ENCODE data around the gene ROPN1. TPM values are rescaled to one million over a fixed set of nuclear protein-coding genes. Genes with fewer than 3 reads are reported as not detected.

Gene ROPN1
- total RNA-seq, 2 experiments from 2014 or later = not detected

DNA sequence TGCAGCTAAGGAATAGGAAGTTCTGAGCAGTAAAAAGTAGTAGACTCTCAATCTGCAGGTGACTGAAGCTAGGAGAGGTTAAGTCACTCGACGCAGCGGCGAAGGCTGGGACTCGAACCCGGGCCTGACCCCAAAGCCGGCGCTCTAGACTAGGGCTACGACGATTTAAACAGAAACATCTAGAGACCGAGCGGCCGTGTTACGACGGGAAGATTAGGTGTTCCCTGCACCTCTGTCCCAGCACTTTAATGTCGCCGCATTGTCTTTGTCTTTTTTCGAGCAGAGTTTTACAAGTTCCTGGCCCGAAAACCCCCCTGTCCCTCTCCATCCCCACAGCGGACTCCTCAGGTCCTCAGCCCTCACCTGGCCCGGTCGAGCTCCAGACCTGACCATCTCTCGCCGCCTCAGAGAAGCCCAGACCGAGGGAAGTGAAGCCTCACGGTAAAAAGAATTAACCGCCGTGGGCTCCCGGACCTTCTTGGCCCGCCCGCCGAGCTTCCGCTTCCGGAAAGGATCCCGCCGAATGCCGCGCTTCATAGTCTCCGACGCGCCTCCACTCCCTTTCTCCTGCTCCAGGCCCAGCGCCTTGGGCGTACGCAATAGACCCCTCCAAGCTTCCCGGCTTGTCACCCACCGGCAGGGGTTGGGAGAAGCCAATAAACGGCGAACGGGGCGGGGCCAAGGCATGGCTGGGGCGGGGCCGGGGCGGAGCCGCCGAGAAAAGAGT is 31.0 kb downstream of the ROPN1 start, which contains the start of gene CCDC14:
Gene CCDC14, minus strand, starts transcription at position 449 of the 727 bp plus-strand sequence. Its CDS starts 56 bp downstream, at position 393.
- peaks cover 4% of the 10 kb centered on the region for H3K27me3 Mint-ChIP-seq
- H3K9me3 Mint-ChIP-seq = no peaks in the 10 kb centered on the region
- H3K4me1 Mint-ChIP-seq (ENCODE audit: low read depth) = peaks cover 25% of the 10 kb centered on the region
- ChIA-PET CTCF (interaction anchor here (1.3 to 2.6 kb wide), 2 partner anchors 19 to 75 kb away, joined by 3 to 8 read pairs; no protein-coding TSS in a partner anchor), POLR2A (no interaction called here)
- H3K36me3 Mint-ChIP-seq = peaks cover 2% of the 10 kb centered on the region
- peak; percentile 88 for DNase-seq
- H3K27ac Mint-ChIP-seq = peak within 1 kb of the TSS; percentile 82
- intact Hi-C loops (cut with micrococcal nuclease) = loop anchor here (1.0 to 2.0 kb wide), 2 partner anchors 72 to 376 kb away; partner anchors contain the start of genes HACD2 and KALRN
- H3K4me3 Mint-ChIP-seq = peak within 1 kb of the TSS; percentile 97

DNA sequence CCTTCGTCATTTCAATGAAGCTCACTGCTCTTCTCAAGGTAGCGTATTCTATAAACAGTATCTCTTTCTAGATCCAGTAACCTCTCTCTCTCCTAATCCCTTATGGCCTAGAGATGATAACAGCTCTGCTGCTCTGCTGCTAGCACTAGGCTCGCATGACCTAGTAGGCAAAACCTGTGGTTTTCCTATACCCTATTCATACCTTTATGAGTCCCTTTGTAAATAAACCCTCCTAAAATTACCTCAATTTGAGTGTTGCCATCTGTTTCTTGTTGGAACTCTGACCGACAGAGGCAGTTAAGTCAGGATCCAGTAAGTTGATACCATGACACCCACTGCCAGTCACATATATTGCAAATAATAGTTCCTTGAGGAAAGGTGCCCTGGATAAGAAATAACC is 38.2 kb downstream of the ROPN1 start:
- intact Hi-C loops (cut with micrococcal nuclease) = no loop called here
- POLR2A ChIA-PET = no interaction called here
- Mint-ChIP-seq H3K27ac (no peak overlapping the region), H3K36me3 (peaks cover 33% of the 10 kb centered on the region), H3K4me1 (ENCODE audit: low read depth) (peaks cover 10% of the 10 kb centered on the region), H3K27me3 (no peaks in the 10 kb centered on the region), H3K4me3 (no peak overlapping the region), H3K9me3 (no peaks in the 10 kb centered on the region)
- DNase-seq = no peak
- CTCF ChIA-PET = interaction anchor here (1.1 kb wide), 1 partner anchor 13 kb away, joined by 3 read pairs; no protein-coding TSS in a partner anchor

DNA sequence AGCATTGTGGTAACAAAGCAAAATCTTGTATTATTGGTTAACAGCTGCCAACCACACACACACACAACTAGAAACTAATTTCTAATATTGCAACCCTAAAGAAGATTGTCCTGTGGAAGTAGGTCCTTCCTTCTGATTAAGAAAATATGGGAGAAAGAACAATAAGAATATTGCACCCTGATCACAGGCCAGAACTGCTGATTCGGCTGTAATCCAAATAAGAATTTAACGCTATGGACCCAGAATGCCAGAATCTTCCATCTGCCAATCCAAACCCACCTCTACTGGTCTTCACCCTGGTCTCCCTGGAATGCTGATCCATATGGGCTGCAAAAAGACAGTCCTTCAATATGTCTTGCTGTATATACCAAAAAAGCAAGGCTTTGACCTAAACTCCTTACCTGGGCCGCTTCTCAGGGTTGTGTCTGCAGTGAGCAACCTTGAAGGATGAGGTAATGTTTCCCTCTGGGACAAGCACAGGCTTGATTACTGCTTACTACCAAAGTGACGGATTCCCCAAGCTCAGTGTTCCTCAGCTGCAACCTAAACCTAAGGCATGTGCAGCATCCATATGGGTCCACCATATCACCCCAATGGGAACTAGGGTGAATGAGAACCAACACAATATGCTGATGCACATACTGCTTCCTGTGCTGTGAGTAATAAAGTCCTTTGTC is 38.9 kb downstream of the ROPN1 start:
- Mint-ChIP-seq H3K36me3 (peaks cover 37% of the 10 kb centered on the region), H3K4me1 (ENCODE audit: low read depth) (peaks cover 2% of the 10 kb centered on the region), H3K9me3 (no peaks in the 10 kb centered on the region), H3K4me3 (no peak overlapping the region), H3K27me3 (no peaks in the 10 kb centered on the region), H3K27ac (no peak overlapping the region)
- ChIA-PET POLR2A (no interaction called here), CTCF (interaction anchor here (0.9 to 1.3 kb wide), 3 partner anchors 12 to 80 kb away, joined by 3 to 4 read pairs (median 4); partner anchors contain the start of gene KALRN)
- no peak for DNase-seq
- intact Hi-C loops (cut with micrococcal nuclease) = no loop called here

DNA sequence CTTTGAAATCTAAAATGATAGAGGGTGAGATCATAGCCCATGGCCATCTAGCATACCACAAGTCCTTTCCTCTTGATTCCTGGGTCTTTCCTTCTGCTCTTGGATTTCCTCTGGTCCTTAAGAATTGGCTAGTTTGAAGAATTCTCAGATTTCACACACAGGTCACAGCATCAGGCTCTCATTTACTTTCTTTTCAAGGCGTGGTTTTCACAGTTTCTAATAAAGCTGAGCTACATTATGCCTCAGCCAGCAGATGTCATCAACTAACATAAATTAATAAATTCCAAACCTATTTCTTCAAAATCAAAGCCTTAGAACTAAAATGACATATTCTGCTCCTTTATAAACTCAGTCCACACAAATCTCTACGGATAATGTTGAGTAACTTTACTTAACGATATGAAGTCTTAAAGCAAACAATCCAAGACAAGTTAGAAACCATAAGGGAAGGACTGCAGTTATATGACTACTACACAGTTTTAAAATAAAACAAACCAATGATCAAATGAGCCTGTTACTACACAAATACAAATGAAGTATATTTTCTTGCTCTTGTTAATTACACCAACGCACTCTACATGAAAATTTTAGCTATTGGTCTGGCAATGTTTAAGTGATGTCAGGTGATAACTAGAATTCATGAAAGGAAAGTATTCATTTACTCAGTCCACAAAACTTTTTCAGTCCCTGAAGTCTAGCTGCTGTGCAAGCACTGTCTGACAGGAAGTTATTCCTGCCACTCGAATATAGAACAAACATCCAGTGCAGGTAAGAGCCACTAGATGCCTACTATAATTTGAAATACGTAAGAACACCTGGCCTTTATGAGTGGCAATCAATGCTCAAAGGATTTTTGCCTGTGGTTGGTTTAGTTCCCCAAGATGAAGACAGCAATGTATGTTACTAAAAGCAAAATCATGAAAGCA is 40.1 kb downstream of the ROPN1 start:
- no peaks in the 10 kb centered on the region for H3K9me3 Mint-ChIP-seq
- POLR2A ChIA-PET = no interaction called here
- intact Hi-C loops (cut with micrococcal nuclease) = no loop called here
- H3K27ac Mint-ChIP-seq = no peak overlapping the region
- H3K36me3 Mint-ChIP-seq = peaks cover 39% of the 10 kb centered on the region
- no peak for DNase-seq
- H3K27me3 Mint-ChIP-seq = no peaks in the 10 kb centered on the region
- no peak overlapping the region for H3K4me3 Mint-ChIP-seq
- no peaks in the 10 kb centered on the region for H3K4me1 Mint-ChIP-seq (ENCODE audit: low read depth)
- CTCF ChIA-PET = interaction anchor here (0.7 to 1.3 kb wide), 3 partner anchors 28 to 209 kb away, joined by 3 to 4 read pairs (median 4); partner anchors contain the start of gene KALRN

DNA sequence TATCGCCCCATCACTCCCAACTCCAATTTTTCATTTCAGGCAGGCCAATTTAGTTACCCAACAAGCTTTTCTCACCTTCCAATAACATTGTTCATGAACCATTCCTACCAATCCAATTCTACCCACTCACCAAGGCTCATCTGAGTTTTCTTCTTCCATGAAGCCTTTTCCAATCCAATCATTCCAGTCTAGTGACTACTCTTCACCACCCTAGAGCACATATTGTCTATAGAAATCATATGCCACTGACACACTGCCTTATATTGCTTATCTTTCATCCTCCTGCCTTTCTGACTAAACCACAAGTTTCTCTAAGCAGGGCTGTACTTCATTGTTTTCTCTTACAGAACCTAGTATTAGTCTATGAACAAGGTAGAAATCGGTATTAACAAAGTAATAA is 42.3 kb downstream of the ROPN1 start:
- no peaks in the 10 kb centered on the region for H3K4me1 Mint-ChIP-seq (ENCODE audit: low read depth)
- intact Hi-C loops (cut with micrococcal nuclease) = no loop called here
- no peak overlapping the region for H3K4me3 Mint-ChIP-seq
- H3K27me3 Mint-ChIP-seq = no peaks in the 10 kb centered on the region
- no peaks in the 10 kb centered on the region for H3K9me3 Mint-ChIP-seq
- ChIA-PET CTCF (no interaction called here), POLR2A (no interaction called here)
- DNase-seq = no peak
- no peak overlapping the region for H3K27ac Mint-ChIP-seq
- H3K36me3 Mint-ChIP-seq = peaks cover 44% of the 10 kb centered on the region

DNA sequence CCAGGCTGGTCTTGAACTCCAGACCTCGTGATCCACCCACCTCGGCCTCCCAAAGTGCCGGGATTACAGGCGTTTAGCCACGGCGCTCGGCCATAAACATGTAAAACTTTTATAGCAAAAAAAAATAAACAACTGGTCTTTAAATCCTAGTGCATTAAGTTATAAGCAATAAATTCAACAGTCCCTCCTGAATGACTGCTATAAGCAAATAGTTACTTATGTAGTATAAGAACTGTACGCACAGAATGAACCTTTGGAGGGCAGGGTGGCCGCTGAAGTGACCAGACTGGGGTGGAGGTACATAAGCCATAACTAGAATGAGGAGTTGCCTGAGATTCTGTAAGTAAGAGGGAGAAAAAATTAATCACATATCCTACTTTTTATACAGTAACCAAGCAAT is 43.5 kb downstream of the ROPN1 start:
- peaks cover 51% of the 10 kb centered on the region for H3K36me3 Mint-ChIP-seq
- H3K27me3 Mint-ChIP-seq = no peaks in the 10 kb centered on the region
- ChIA-PET POLR2A (no interaction called here), CTCF (no interaction called here)
- no peak overlapping the region for H3K27ac Mint-ChIP-seq
- H3K4me1 Mint-ChIP-seq (ENCODE audit: low read depth) = no peaks in the 10 kb centered on the region
- no peak for DNase-seq
- intact Hi-C loops (cut with micrococcal nuclease) = no loop called here
- no peaks in the 10 kb centered on the region for H3K9me3 Mint-ChIP-seq
- no peak overlapping the region for H3K4me3 Mint-ChIP-seq

DNA sequence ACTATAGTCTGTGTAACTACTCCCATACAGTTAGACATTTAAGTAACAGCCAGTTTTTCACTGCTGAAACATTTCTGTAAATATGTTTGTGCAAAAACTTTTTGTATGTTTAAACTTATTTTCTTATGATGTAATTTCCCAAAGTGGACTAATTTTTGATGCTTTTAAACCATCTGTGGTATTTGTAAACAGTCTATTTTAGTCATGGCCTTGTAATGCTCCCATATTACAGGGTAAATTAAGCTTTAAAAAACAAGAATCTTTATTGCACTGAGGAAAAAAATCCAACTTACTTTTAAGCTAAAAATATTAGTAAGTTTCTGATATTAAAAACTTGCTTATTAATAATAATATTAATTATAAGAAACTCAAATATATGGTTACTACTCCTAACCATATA is 44.4 kb downstream of the ROPN1 start:
- Mint-ChIP-seq H3K27ac (no peak overlapping the region), H3K4me1 (ENCODE audit: low read depth) (no peaks in the 10 kb centered on the region), H3K9me3 (no peaks in the 10 kb centered on the region), H3K36me3 (peaks cover 45% of the 10 kb centered on the region), H3K4me3 (no peak overlapping the region), H3K27me3 (no peaks in the 10 kb centered on the region)
- no peak for DNase-seq
- POLR2A ChIA-PET = no interaction called here
- CTCF ChIA-PET = no interaction called here
- intact Hi-C loops (cut with micrococcal nuclease) = no loop called here

DNA sequence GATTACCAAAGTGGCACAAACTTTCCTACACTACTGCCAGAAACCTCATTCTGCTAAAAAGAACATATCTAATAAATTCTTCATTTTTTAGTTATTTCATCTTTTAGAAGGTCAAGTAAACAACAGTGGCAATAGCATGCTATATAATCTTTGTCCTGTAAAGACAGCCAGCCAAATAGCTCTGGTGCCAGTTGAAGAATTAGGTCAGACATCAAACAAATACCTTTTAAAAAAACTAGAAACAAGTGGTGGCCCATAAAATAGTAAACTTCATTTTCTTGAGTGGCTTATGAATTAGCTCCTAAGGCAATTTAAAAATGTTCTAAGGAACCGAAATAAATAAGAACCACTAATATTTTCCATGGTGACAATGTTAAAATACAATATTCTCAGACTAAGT is 50.4 kb downstream of the ROPN1 start:
- Mint-ChIP-seq H3K4me3 (no peak overlapping the region), H3K27ac (no peak overlapping the region), H3K36me3 (peaks cover 44% of the 10 kb centered on the region), H3K27me3 (no peaks in the 10 kb centered on the region), H3K4me1 (ENCODE audit: low read depth) (no peaks in the 10 kb centered on the region), H3K9me3 (no peaks in the 10 kb centered on the region)
- intact Hi-C loops (cut with micrococcal nuclease) = no loop called here
- POLR2A ChIA-PET = no interaction called here
- DNase-seq = no peak
- CTCF ChIA-PET = interaction anchor here (0.8 to 2.3 kb wide), 2 partner anchors 12 to 39 kb away, joined by 3 to 5 read pairs; no protein-coding TSS in a partner anchor

DNA sequence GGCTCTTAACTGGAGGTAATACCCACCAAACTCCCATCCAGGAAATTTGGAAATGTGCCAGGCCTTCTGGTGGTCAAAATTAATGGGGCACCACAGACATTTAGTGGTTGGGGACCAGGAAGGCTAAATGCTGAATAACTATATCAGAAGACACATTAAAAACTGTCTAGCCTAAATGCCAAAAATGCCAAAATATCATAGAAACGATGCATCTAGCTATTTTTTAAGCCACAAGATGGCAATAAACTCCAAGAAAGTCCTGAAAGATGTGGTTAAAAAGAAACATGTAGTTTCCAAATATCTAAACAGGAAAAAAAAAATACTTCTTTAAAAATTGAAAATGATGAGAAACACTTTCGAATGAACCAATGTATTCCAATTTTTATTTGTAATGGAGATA is 50.8 kb downstream of the ROPN1 start:
- Mint-ChIP-seq H3K27me3 (no peaks in the 10 kb centered on the region), H3K36me3 (peaks cover 41% of the 10 kb centered on the region), H3K9me3 (no peaks in the 10 kb centered on the region), H3K4me1 (ENCODE audit: low read depth) (no peaks in the 10 kb centered on the region), H3K4me3 (no peak overlapping the region), H3K27ac (no peak overlapping the region)
- DNase-seq = no peak
- ChIA-PET CTCF (interaction anchor here (0.8 to 2.3 kb wide), 2 partner anchors 12 to 39 kb away, joined by 3 to 5 read pairs; no protein-coding TSS in a partner anchor), POLR2A (no interaction called here)
- intact Hi-C loops (cut with micrococcal nuclease) = no loop called here

DNA sequence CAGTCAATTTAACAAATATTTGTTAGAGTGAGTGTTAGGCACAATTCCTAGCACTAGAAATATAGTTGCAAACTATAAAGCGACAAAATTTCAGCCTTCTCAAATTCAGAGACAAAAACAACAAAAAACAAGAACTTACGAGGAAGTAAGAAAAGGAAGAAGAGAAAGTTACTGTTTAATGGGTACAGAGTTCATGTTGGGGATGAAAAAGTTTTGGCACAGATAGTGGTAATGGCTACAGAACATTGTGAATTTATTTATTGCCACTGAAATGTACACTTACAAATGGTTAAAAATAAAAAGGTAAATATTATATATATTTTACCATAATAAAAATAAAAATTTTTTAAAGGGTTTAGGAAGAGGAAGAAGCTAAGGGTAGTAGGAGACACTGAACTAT is 52.2 kb downstream of the ROPN1 start:
- Mint-ChIP-seq H3K27me3 (no peaks in the 10 kb centered on the region), H3K4me1 (ENCODE audit: low read depth) (no peaks in the 10 kb centered on the region), H3K27ac (no peak overlapping the region), H3K9me3 (no peaks in the 10 kb centered on the region), H3K4me3 (no peak overlapping the region), H3K36me3 (peaks cover 34% of the 10 kb centered on the region)
- intact Hi-C loops (cut with micrococcal nuclease) = no loop called here
- ChIA-PET POLR2A (no interaction called here), CTCF (interaction anchor here (0.7 kb wide), 1 partner anchor 36 kb away, joined by 4 read pairs; no protein-coding TSS in a partner anchor)
- DNase-seq = no peak

DNA sequence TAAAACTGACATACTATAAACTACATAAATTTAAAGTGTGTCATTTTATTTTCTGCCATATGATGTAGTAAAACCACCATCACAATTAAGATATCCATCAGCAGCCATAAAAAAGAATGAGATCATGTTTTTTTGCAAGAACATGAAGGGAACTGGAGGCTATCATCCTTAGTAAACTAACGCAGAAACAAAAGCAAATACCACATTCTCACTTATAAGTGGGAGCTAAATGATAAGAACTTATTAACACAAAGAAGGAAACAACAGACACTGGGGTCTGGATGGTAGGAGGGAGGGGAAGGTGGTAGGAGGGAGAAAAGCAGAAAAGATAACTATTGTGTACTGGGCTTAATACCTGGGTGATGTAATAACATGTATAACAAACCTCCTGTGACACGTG is 55.5 kb downstream of the ROPN1 start:
- H3K27ac Mint-ChIP-seq = no peak overlapping the region
- peaks cover 37% of the 10 kb centered on the region for H3K36me3 Mint-ChIP-seq
- H3K4me3 Mint-ChIP-seq = no peak overlapping the region
- intact Hi-C loops (cut with micrococcal nuclease) = no loop called here
- no peak for DNase-seq
- CTCF ChIA-PET = no interaction called here
- H3K4me1 Mint-ChIP-seq (ENCODE audit: low read depth) = no peaks in the 10 kb centered on the region
- POLR2A ChIA-PET = no interaction called here
- no peaks in the 10 kb centered on the region for H3K9me3 Mint-ChIP-seq
- no peaks in the 10 kb centered on the region for H3K27me3 Mint-ChIP-seq

DNA sequence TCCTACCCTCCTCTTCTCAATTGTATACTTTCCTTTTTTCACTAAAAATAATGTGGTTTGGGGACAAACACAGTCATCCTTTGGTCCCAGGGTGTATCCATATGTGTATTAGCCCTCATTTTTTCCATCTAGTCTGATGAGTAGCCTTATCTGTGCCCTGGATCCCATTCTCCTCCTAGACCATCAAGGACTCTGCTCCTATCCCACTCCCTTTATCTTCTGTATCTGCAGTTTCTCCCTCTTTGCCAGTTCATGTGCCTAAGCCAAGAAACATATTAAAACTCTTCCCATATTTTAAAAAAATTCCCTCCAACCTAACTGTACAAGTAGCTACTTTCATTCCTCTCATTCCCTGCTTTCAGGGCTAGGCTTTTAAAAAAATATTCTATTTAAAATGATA is 56.1 kb downstream of the ROPN1 start:
- intact Hi-C loops (cut with micrococcal nuclease) = no loop called here
- H3K27ac Mint-ChIP-seq = no peak overlapping the region
- CTCF ChIA-PET = no interaction called here
- no peak for DNase-seq
- H3K36me3 Mint-ChIP-seq = peaks cover 36% of the 10 kb centered on the region
- no peak overlapping the region for H3K4me3 Mint-ChIP-seq
- no peaks in the 10 kb centered on the region for H3K27me3 Mint-ChIP-seq
- H3K9me3 Mint-ChIP-seq = no peaks in the 10 kb centered on the region
- H3K4me1 Mint-ChIP-seq (ENCODE audit: low read depth) = no peaks in the 10 kb centered on the region
- POLR2A ChIA-PET = no interaction called here
